Measurements from ENCODE around the gene OSBPL3. TPM values are rescaled to one million over a fixed set of nuclear protein-coding genes. Genes with fewer than 3 reads are reported as not detected.

The OSBPL3 gene
- total and polyA plus RNA-seq, 12 donors: 1.1 to 8.4 (median 3.1) TPM

DNA sequence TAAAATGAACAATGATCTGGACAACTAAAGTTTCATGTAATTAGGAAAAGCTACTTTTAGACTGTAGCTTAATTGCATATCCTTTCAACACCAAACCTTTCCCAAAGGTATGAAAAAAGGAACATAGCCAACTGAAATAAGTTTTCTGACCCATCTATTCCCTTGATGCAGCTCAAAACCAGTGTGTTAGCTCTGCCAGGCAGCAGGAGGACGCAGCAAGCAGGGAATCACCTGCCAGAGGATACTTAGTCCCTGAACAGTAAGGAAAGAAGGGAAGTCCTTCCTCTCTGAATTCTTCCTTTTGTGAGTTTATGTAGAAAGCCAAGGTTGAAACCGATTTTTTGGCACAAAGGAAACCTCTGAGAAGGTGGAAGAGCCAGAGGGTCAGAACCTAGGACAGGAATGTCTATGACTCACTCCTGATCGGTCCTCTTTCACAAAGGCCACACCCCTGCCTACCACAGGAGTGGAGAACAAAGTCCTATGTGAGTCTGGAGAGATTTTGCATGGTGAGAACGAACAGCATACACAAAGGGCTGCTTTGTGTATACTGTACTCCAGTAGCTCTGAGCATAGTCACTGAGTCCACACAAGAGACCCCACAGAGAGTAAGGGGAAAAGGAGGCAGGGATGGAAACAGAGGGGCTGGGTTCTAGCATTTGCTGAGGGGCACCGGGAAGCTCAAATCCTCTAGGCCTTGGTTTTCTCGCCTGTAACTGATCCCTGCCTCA lies 153.9 kb downstream of the OSBPL3 start:
- DNase-seq: no peak
- intact Hi-C loops (cut with DNase I): loop anchor here in 1 of 2 donors (10.0 kb wide), 2 partner anchors 149 to 239 kb away; no protein-coding TSS in a partner anchor
- TF ChIP-seq, protein P1, sequence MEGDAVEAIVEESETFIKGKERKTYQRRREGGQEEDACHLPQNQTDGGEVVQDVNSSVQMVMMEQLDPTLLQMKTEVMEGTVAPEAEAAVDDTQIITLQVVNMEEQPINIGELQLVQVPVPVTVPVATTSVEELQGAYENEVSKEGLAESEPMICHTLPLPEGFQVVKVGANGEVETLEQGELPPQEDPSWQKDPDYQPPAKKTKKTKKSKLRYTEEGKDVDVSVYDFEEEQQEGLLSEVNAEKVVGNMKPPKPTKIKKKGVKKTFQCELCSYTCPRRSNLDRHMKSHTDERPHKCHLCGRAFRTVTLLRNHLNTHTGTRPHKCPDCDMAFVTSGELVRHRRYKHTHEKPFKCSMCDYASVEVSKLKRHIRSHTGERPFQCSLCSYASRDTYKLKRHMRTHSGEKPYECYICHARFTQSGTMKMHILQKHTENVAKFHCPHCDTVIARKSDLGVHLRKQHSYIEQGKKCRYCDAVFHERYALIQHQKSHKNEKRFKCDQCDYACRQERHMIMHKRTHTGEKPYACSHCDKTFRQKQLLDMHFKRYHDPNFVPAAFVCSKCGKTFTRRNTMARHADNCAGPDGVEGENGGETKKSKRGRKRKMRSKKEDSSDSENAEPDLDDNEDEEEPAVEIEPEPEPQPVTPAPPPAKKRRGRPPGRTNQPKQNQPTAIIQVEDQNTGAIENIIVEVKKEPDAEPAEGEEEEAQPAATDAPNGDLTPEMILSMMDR (IDR thresholded peaks at IDR 0.05): no peak
- no peak for TF ChIP-seq POLR2A (IDR thresholded peaks at IDR 0.05)
- Histone ChIP-seq H3K9me3 (replicated peaks in 1 of 3) (no peaks in the 10 kb centered on the region), H3K4me1 (replicated peaks in 1 of 2) (no peaks in the 10 kb centered on the region), H3K27me3 (no peaks in the 10 kb centered on the region), H3K4me3 (no peak overlapping the region), H3K36me3 (replicated peaks in 1 of 2) (no peaks in the 10 kb centered on the region), H3K27ac (no peak overlapping the region)
- 55 to 59% (median 57%) methylated on average over 6 of the region's 6 CpGs for WGBS, 4 donors

DNA sequence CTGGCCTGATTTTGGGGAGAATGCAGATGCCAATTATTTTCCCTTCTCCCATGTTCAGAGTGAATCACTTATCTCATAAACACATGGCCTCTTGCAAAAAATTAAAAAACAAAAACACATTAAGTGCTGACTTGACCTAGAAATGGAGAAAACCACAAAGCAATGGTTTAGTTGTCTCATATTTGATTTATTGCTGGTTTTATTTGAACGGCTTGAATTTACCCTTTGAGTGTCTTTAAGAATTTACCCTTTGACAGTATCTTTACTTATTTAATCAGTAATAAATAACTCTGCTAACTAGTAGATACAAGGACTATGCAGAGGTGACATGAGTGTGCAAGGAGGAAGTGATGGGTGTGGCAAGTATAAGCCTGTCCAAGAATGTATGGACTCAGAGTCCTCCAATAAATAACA lies 154.6 kb downstream of the OSBPL3 start:
- Histone ChIP-seq H3K27me3 (no peaks in the 10 kb centered on the region), H3K9me3 (replicated peaks in 1 of 3) (no peaks in the 10 kb centered on the region), H3K4me1 (replicated peaks in 1 of 2) (peaks cover 2 to 6% of the 10 kb centered on the region in 2 donors), H3K27ac (no peak overlapping the region), H3K36me3 (replicated peaks in 1 of 2) (no peaks in the 10 kb centered on the region), H3K4me3 (no peak overlapping the region)
- DNase-seq: no peak
- intact Hi-C loops (cut with DNase I): loop anchor here in 1 of 2 donors (10.0 kb wide), 2 partner anchors 149 to 239 kb away; no protein-coding TSS in a partner anchor
- WGBS, 4 donors: 19 to 33% (median 25%) methylated on average over 1 of the region's 1 CpG
- no peak for TF ChIP-seq POLR2A (IDR thresholded peaks at IDR 0.05)
- TF ChIP-seq, protein P1 (IDR thresholded peaks at IDR 0.05): no peak

DNA sequence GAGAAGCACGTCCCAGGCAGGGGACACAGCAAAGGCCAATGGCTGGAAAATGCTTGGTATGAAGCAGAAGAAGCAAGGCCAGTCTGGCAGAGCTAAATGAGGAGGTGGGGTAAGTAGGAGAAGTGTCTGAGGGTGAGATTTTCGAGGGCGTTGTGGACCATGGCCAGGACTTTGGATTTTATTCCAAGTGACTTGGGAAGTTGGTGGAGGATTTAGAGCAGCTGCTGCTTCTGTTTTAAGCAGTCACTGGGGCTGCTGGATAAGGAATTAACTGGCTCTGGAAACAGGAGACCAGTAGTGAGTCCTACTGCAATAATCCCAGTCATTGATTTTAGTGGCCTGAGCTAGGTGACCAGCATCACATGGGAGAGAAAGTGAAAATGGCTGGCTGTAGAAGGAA lies 155.1 kb downstream of the OSBPL3 start:
- no peaks in the 10 kb centered on the region for H3K27me3 ChIP-seq
- H3K27ac ChIP-seq: no peak overlapping the region
- WGBS, 4 donors: 64 to 76% (median 69%) methylated on average over 3 of the region's 3 CpGs
- H3K4me3 ChIP-seq: no peak overlapping the region
- TF ChIP-seq POLR2A (IDR thresholded peaks at IDR 0.05): no peak
- TF ChIP-seq, protein P1 (IDR thresholded peaks at IDR 0.05): no peak
- H3K4me1 ChIP-seq (replicated peaks in 1 of 2): peaks cover 4 to 7% of the 10 kb centered on the region in 2 donors
- DNase-seq: no peak
- no peaks in the 10 kb centered on the region for H3K36me3 ChIP-seq (replicated peaks in 1 of 2)
- no peaks in the 10 kb centered on the region for H3K9me3 ChIP-seq (replicated peaks in 1 of 3)
- intact Hi-C loops (cut with DNase I): loop anchor here in 1 of 2 donors (10.0 kb wide), 2 partner anchors 150 to 240 kb away; no protein-coding TSS in a partner anchor

DNA sequence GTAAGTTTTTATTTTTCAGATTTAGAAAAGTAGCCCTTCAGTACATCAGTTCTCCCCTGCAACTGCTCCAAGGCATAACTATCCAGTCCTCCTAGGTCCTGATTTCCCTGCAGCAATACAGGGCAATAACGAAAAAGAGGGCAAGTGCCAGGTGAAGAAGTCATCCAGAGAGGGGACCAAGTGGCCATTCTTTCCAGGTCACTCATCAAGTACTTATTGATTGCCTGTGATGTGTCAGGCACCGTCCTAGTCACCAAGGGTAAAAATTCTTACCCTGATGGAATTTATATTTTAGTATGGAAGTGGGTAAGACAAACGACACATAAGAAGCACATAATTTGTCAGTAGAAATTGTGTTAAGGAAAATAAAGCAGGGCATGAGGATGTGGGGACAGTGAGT lies 155.6 kb downstream of the OSBPL3 start:
- no peaks in the 10 kb centered on the region for H3K36me3 ChIP-seq (replicated peaks in 1 of 2)
- no peak overlapping the region for H3K4me3 ChIP-seq
- no peak for DNase-seq
- no peaks in the 10 kb centered on the region for H3K9me3 ChIP-seq (replicated peaks in 1 of 3)
- intact Hi-C loops (cut with DNase I): loop anchor here in 1 of 2 donors (10.0 kb wide), 2 partner anchors 150 to 240 kb away; no protein-coding TSS in a partner anchor
- peaks cover 4 to 7% of the 10 kb centered on the region in 2 donors for H3K4me1 ChIP-seq (replicated peaks in 1 of 2)
- WGBS, 4 donors: 76 to 89% (median 82%) methylated on average over 3 of the region's 3 CpGs
- no peak for TF ChIP-seq POLR2A (IDR thresholded peaks at IDR 0.05)
- TF ChIP-seq, protein P1 (IDR thresholded peaks at IDR 0.05): no peak
- no peak overlapping the region for H3K27ac ChIP-seq
- H3K27me3 ChIP-seq: no peaks in the 10 kb centered on the region
